ENCODE measurements around the gene GALNTL6. TPM values are rescaled to one million over a fixed set of nuclear protein-coding genes. Genes with fewer than 3 reads are reported as not detected.

GALNTL6 gene
- total and polyA plus RNA-seq, 2 donors (not counting 1 experiment from before 2014, with no cell fraction given) = not detected

DNA sequence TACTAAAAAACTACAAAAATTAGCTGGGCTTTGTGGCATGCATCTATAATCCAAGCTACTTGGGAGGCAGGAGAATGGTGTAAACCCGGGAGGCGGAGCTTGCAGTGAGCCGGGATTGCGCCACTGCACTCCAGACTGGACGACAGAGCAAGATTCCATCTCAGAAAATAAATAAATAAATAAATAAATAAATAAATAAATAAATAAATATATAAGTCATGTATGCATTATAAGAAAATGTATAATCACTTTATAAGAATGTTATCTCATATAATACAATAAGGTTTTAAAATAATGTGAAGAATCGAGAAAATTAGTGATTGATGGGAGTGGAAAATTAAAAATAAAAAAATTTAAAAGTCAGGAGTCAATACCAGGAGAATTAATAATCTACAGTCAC, 127.5 kb downstream of the GALNTL6 start:
- H3K4me1 ChIP-seq (ENCODE audit: control insufficient read depth, extremely low read depth, insufficient read depth, low read length) = no peaks in the 10 kb centered on the region
- no peaks in the 10 kb centered on the region for H3K79me2 ChIP-seq (ENCODE audit: control insufficient read depth, insufficient read depth, low read length)
- H3K4me2 ChIP-seq (ENCODE audit: extremely low read depth, insufficient read depth, low read length) = no peak overlapping the region
- no peak overlapping the region for H3K9ac ChIP-seq (ENCODE audit: insufficient read depth, low read length)
- H4K20me1 ChIP-seq (ENCODE audit: control insufficient read depth, extremely low read depth, insufficient read depth, low read length) = no peaks in the 10 kb centered on the region
- H3K27me3 ChIP-seq (ENCODE audit: control insufficient read depth, insufficient read depth, low read length) = no peaks in the 10 kb centered on the region
- H3K9me3 ChIP-seq (ENCODE audit: control insufficient read depth, insufficient read depth, low read depth, low read length) = no peaks in the 10 kb centered on the region
- DNase-seq (ENCODE audit: low read depth in 2 of 2) = no peak
- no peak overlapping the region for H2AFZ ChIP-seq (ENCODE audit: low read length)
- H3K4me3 ChIP-seq (replicated peaks in 1 of 4; ENCODE audit: control extremely low read depth in 1 of 4, insufficient read depth in 1 of 4, low read depth in 3 of 4, low read length in 4 of 4) = no peak overlapping the region
- H3K27ac ChIP-seq (ENCODE audit: insufficient read depth, low read length) = no peak overlapping the region
- H3K36me3 ChIP-seq (ENCODE audit: control insufficient read depth, insufficient read depth, low read length) = no peaks in the 10 kb centered on the region
- TF ChIP-seq, protein P1, sequence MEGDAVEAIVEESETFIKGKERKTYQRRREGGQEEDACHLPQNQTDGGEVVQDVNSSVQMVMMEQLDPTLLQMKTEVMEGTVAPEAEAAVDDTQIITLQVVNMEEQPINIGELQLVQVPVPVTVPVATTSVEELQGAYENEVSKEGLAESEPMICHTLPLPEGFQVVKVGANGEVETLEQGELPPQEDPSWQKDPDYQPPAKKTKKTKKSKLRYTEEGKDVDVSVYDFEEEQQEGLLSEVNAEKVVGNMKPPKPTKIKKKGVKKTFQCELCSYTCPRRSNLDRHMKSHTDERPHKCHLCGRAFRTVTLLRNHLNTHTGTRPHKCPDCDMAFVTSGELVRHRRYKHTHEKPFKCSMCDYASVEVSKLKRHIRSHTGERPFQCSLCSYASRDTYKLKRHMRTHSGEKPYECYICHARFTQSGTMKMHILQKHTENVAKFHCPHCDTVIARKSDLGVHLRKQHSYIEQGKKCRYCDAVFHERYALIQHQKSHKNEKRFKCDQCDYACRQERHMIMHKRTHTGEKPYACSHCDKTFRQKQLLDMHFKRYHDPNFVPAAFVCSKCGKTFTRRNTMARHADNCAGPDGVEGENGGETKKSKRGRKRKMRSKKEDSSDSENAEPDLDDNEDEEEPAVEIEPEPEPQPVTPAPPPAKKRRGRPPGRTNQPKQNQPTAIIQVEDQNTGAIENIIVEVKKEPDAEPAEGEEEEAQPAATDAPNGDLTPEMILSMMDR (conservative IDR thresholded peaks at IDR 0.05 in 1 of 2, IDR thresholded peaks at IDR 0.05 in 1 of 2; ENCODE audit: low read depth in 1 of 2, low read length in 2 of 2) = no peak
- TF ChIP-seq EZH2 (IDR thresholded peaks at IDR 0.05; ENCODE audit: low read length, missing control alignments) = no peak

DNA sequence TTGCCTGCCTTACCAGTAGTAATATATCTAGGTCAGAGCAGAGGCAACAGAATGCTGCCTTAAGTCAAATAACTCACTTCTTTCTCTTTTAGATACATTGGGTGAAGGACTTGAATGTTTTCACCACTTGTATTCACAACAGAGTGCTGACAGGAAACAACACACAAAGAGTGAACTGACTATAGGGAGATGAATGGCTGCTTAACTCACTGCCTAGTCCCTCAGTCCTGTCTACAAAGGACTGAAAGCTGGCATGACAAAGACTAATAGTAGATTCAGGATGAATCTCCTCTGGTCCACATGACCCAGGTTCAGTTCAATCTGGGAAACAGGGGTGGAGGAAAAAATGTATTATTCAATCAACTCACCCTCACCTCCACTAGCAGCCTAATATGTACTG, 134.2 kb downstream of the GALNTL6 start:
- no peak for TF ChIP-seq EZH2 (IDR thresholded peaks at IDR 0.05; ENCODE audit: low read length, missing control alignments)
- TF ChIP-seq, protein P1 (conservative IDR thresholded peaks at IDR 0.05 in 1 of 2, IDR thresholded peaks at IDR 0.05 in 1 of 2; ENCODE audit: low read depth in 1 of 2, low read length in 2 of 2) = no peak
- H3K4me1 ChIP-seq (ENCODE audit: control insufficient read depth, extremely low read depth, insufficient read depth, low read length) = no peaks in the 10 kb centered on the region
- H2AFZ ChIP-seq (ENCODE audit: low read length) = no peak overlapping the region
- no peaks in the 10 kb centered on the region for H3K36me3 ChIP-seq (ENCODE audit: control insufficient read depth, insufficient read depth, low read length)
- no peak overlapping the region for H3K27ac ChIP-seq (ENCODE audit: insufficient read depth, low read length)
- no peak overlapping the region for H3K9ac ChIP-seq (ENCODE audit: insufficient read depth, low read length)
- no peak overlapping the region for H3K4me2 ChIP-seq (ENCODE audit: extremely low read depth, insufficient read depth, low read length)
- no peaks in the 10 kb centered on the region for H3K27me3 ChIP-seq (ENCODE audit: control insufficient read depth, insufficient read depth, low read length)
- H4K20me1 ChIP-seq (ENCODE audit: control insufficient read depth, extremely low read depth, insufficient read depth, low read length) = no peaks in the 10 kb centered on the region
- H3K4me3 ChIP-seq (replicated peaks in 1 of 4; ENCODE audit: control extremely low read depth in 1 of 4, insufficient read depth in 1 of 4, low read depth in 3 of 4, low read length in 4 of 4) = no peak overlapping the region
- no peaks in the 10 kb centered on the region for H3K79me2 ChIP-seq (ENCODE audit: control insufficient read depth, insufficient read depth, low read length)
- H3K9me3 ChIP-seq (ENCODE audit: control insufficient read depth, insufficient read depth, low read depth, low read length) = no peaks in the 10 kb centered on the region
- no peak for DNase-seq (ENCODE audit: low read depth in 2 of 2)

DNA sequence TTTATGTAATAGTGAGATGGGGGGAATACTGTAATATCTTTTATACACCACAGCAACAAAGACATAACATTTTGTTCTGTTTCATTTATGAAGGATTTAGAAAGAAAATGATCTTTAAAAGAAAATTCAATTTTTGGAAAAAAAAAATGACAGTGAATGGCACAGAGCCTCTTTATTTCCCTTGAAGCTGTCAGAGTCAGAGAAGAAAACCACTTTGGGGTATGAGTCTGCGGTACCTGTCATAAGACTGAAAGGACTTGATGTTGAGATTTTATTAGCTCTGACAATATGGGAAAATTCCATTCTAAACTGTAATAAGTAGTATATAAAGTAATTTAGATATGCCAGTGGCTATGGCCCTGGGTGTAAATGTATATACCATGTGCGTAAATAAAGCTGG, 134.8 kb downstream of the GALNTL6 start:
- no peaks in the 10 kb centered on the region for H3K27me3 ChIP-seq (ENCODE audit: control insufficient read depth, insufficient read depth, low read length)
- no peaks in the 10 kb centered on the region for H3K9me3 ChIP-seq (ENCODE audit: control insufficient read depth, insufficient read depth, low read depth, low read length)
- no peak overlapping the region for H3K27ac ChIP-seq (ENCODE audit: insufficient read depth, low read length)
- no peak overlapping the region for H3K4me2 ChIP-seq (ENCODE audit: extremely low read depth, insufficient read depth, low read length)
- no peak overlapping the region for H2AFZ ChIP-seq (ENCODE audit: low read length)
- H3K9ac ChIP-seq (ENCODE audit: insufficient read depth, low read length) = no peak overlapping the region
- H3K79me2 ChIP-seq (ENCODE audit: control insufficient read depth, insufficient read depth, low read length) = no peaks in the 10 kb centered on the region
- no peaks in the 10 kb centered on the region for H3K4me1 ChIP-seq (ENCODE audit: control insufficient read depth, extremely low read depth, insufficient read depth, low read length)
- TF ChIP-seq EZH2 (IDR thresholded peaks at IDR 0.05; ENCODE audit: low read length, missing control alignments) = no peak
- TF ChIP-seq, protein P1 (conservative IDR thresholded peaks at IDR 0.05 in 1 of 2, IDR thresholded peaks at IDR 0.05 in 1 of 2; ENCODE audit: low read depth in 1 of 2, low read length in 2 of 2) = no peak
- H4K20me1 ChIP-seq (ENCODE audit: control insufficient read depth, extremely low read depth, insufficient read depth, low read length) = no peaks in the 10 kb centered on the region
- no peaks in the 10 kb centered on the region for H3K36me3 ChIP-seq (ENCODE audit: control insufficient read depth, insufficient read depth, low read length)
- DNase-seq (ENCODE audit: low read depth in 2 of 2) = no peak
- H3K4me3 ChIP-seq (replicated peaks in 1 of 4; ENCODE audit: control extremely low read depth in 1 of 4, insufficient read depth in 1 of 4, low read depth in 3 of 4, low read length in 4 of 4) = no peak overlapping the region
